Endothelial cell of umbilical vein (primary cell): ENCODE measurements around the gene MRGPRE. TPM values are rescaled to one million over a fixed set of nuclear protein-coding genes. Genes with fewer than 3 reads are reported as not detected.

Experiments
- BruUV-seq: library from RNA; stranded (reverse); fragments of 400-500 nt; replicated peaks from 2 replicates; lab custom pipeline; 2021; lab: Mats Ljungman, UMichigan
- CTCF ChIA-PET: fragments of 300-600, 350-600 bp; sonication (Branson Sonifier 250); formaldehyde crosslinking; loops from one replicate; lab custom pipeline; 2021; ENCODE audit warnings: antibody characterized with exemption, inconsistent platforms; lab: Charles Lee
- POLR2A ChIA-PET: fragments of 300-600, 350-600 bp; sonication (Branson Sonifier 250); formaldehyde crosslinking; loops from one replicate; lab custom pipeline; 2021; ENCODE audit warnings: antibody characterized with exemption, inconsistent platforms; lab: Charles Lee
- DNase-seq: peaks from one replicate; pipeline ENCODE4 v3.0.0-alpha.2; 2011; ENCODE audit warnings: low read depth, low spot score
- FAIRE-seq: peaks from 2 replicates; lab custom pipeline; 2011; peaks lifted over from hg19 to GRCh38; lab: Jason Lieb, UNC
- H2AFZ ChIP-seq: 2 replicates; pipeline ENCODE4 v1.6.0; 2012; ENCODE audit warnings: low read depth, low read length, control low read depth, inconsistent platforms
- H3K27ac ChIP-seq: 2 replicates; pipeline ENCODE4 v1.5.1; 2011; ENCODE audit warnings: low read depth, mild to moderate bottlenecking, control low read depth, low read length, moderate library complexity; ENCODE audit not compliant: insufficient read depth
- H3K27me3 ChIP-seq, 2 experiments: 2 replicates each; pipeline versions ENCODE4 v1.6.0 to v1.6.1; 2011; ENCODE audit warnings: low read length in 2 of 2, mixed read lengths in 1 of 2; ENCODE audit not compliant: control insufficient read depth in 2 of 2, insufficient read depth in 2 of 2
- H3K36me3 ChIP-seq, 2 experiments: 2 replicates in 1 of 2; 3 replicates in 1 of 2; pipeline ENCODE4 v1.5.1; 2011; ENCODE audit warnings: low read length in 2 of 2, mild to moderate bottlenecking in 1 of 2, moderate library complexity in 1 of 2; ENCODE audit not compliant: control insufficient read depth in 2 of 2, insufficient read depth in 2 of 2; ENCODE audit errors: extremely low read depth in 1 of 2
- H3K4me1 ChIP-seq: 3 replicates; pipeline ENCODE4 v1.5.1; 2011; ENCODE audit warnings: mild to moderate bottlenecking, low read length; ENCODE audit not compliant: control insufficient read depth, insufficient read depth; ENCODE audit errors: extremely low read depth
- H3K4me2 ChIP-seq: 2 replicates; pipeline ENCODE4 v1.6.1; 2011; ENCODE audit warnings: low read length, control low read depth, mixed read lengths; ENCODE audit not compliant: insufficient read depth
- H3K4me3 ChIP-seq, 3 experiments: fragments of 200-600 bp in 1 of 3; sonication (generic), shearing (Covaris generic) in 1 of 3; replicated peaks in 1 of 3; 2 replicates each; pipeline ENCODE4 v1.5.1; 2011 to 2016; ENCODE audit warnings: control low read depth in 3 of 3, low read length in 3 of 3, mild to moderate bottlenecking in 2 of 3, inconsistent platforms in 1 of 3, low read depth in 1 of 3, moderate library complexity in 1 of 3; ENCODE audit not compliant: insufficient read depth in 1 of 3
- H3K79me2 ChIP-seq: 2 replicates; pipeline ENCODE4 v1.6.0; 2012; ENCODE audit warnings: low read length, inconsistent platforms; ENCODE audit not compliant: control insufficient read depth, insufficient read depth
- H3K9ac ChIP-seq: replicated peaks from 2 replicates; pipeline ENCODE3; 2011; ENCODE audit warnings: low read length, control low read depth; ENCODE audit not compliant: insufficient read depth; ENCODE audit errors: extremely low read depth
- H3K9me1 ChIP-seq: replicated peaks from 3 replicates; pipeline ENCODE4 v1.6.0; 2011; ENCODE audit warnings: mild to moderate bottlenecking, low read length; ENCODE audit not compliant: control insufficient read depth, insufficient read depth; ENCODE audit errors: extremely low read depth
- H3K9me3 ChIP-seq: replicated peaks from 2 replicates; pipeline ENCODE4 v1.5.1; 2012; ENCODE audit warnings: low read length, inconsistent platforms; ENCODE audit not compliant: control insufficient read depth, insufficient read depth
- H4K20me1 ChIP-seq: replicated peaks from 2 replicates; pipeline ENCODE3; 2011; ENCODE audit warnings: mild to moderate bottlenecking, low read length; ENCODE audit not compliant: control insufficient read depth, insufficient read depth; ENCODE audit errors: extremely low read depth
- EZH2 ChIP-seq: IDR thresholded peaks from 2 replicates; pipeline ENCODE4 v1.6.1; 2012; ENCODE audit warnings: borderline replicate concordance, low read depth, mild to moderate bottlenecking, moderate library complexity, low read length, inconsistent platforms; ENCODE audit not compliant: severe bottlenecking
- FOS ChIP-seq: IDR thresholded peaks from 2 replicates; pipeline ENCODE4 v1.6.1; 2011; ENCODE audit warnings: mild to moderate bottlenecking, low read length, moderate library complexity, borderline replicate concordance; ENCODE audit not compliant: insufficient read depth
- GATA2 ChIP-seq: IDR thresholded peaks from 2 replicates; pipeline ENCODE4 v1.7.0; 2011; ENCODE audit warnings: low read depth, mild to moderate bottlenecking, moderate library complexity, mixed read lengths, low read length; ENCODE audit not compliant: insufficient read length, insufficient read depth
- JUN ChIP-seq: IDR thresholded peaks from 2 replicates; pipeline ENCODE4 v1.6.1; 2011; ENCODE audit warnings: borderline replicate concordance, low read depth; ENCODE audit not compliant: insufficient read length, insufficient read depth
- MAX ChIP-seq: IDR thresholded peaks from 2 replicates; pipeline ENCODE4 v1.6.1; 2011; ENCODE audit not compliant: insufficient read depth, insufficient read length
- MYC ChIP-seq: IDR thresholded peaks from one replicate; pipeline ENCODE4 v1.6.1; 2011; ENCODE audit warnings: mild to moderate bottlenecking, low read depth, low read length
- POLR2A ChIP-seq: IDR thresholded peaks from 2 replicates; pipeline ENCODE4 v1.6.1; 2012; ENCODE audit warnings: low read depth, mild to moderate bottlenecking, control low read depth, low read length
- dilution Hi-C: fragments of 300-500 bp; cut with MboI; formaldehyde crosslinking; loops from one replicate; pipeline ENCODE4 v1.15.0; 2019; ENCODE audit warnings: low sequenced_read_pairs; ENCODE audit not compliant: extremely low pct_ligation_motif_present
- intact Hi-C: fragments of 100-400 bp; cut with micrococcal nuclease; formaldehyde crosslinking; loops from one replicate; pipeline ENCODE4 v1.10.0; 2022
- polyA plus RNA-seq, 4 experiments: library from polyadenylated mRNA; depleted of rRNA in 3 of 4; stranded (reverse) in 3 of 4; unstranded in 1 of 4; fragments of >200 nt; gene quantifications; 2 replicates each; pipeline versions ENCODE4 v1.2.1 to v1.2.3, GENCODE V29; 2011 to 2012; ENCODE audit warnings: missing spikeins in 1 of 4
- total RNA-seq: library from RNA; stranded (reverse); gene quantifications from 2 replicates; pipeline ENCODE4 v1.2.3, GENCODE V29; 2021

Gene MRGPRE
- total and polyA plus RNA-seq, 2 donors (not counting 3 experiments of a cell fraction or from before 2014, with no cell fraction given), result not detected

- no TSS peak for BruUV-seq
- no peaks in the 10 kb centered on the region for H3K4me1 ChIP-seq
- dilution Hi-C loops (no loop called here), intact Hi-C loops (no loop called here)
- H3K9ac ChIP-seq, result no peak overlapping the region
- no peak overlapping the region for H3K27ac ChIP-seq
- TF ChIP-seq MYC (no peak), GATA2 (no peak), FOS (no peak), JUN (no peak), EZH2 (peak; percentile 22), POLR2A (no peak)
- no peaks in the 10 kb centered on the region for H4K20me1 ChIP-seq
- FAIRE-seq (no peak), DNase-seq (no peak)
- POLR2A ChIA-PET, result no interaction called here
- no peaks in the 10 kb centered on the region for H3K36me3 ChIP-seq
- CTCF ChIA-PET, result no interaction called here
- H3K9me1 ChIP-seq, result no peaks in the 10 kb centered on the region
- peaks cover 8 to 17% of the 10 kb centered on the region in 2 experiments for H3K27me3 ChIP-seq
- no peak overlapping the region for H2AFZ ChIP-seq
- no peaks in the 10 kb centered on the region for H3K9me3 ChIP-seq
- H3K79me2 ChIP-seq, result no peaks in the 10 kb centered on the region
- no peak overlapping the region for H3K4me3 ChIP-seq
- no peak overlapping the region for H3K4me2 ChIP-seq
These were observed 28.8 kb downstream of the MRGPRE start for GRCh38 chr11:3203221-3204043.

GRCh38 chr11:3202759-3203158, 29.5 kb downstream of the MRGPRE start:
- no peak overlapping the region for H3K4me3 ChIP-seq
- intact Hi-C loops (no loop called here), dilution Hi-C loops (no loop called here)
- no peak for DNase-seq
- no peak for FAIRE-seq
- H3K4me2 ChIP-seq, result no peak overlapping the region
- peaks cover 8 to 16% of the 10 kb centered on the region in 2 experiments for H3K27me3 ChIP-seq
- no peaks in the 10 kb centered on the region for H3K9me3 ChIP-seq
- ChIA-PET POLR2A (no interaction called here), CTCF (no interaction called here)
- no peaks in the 10 kb centered on the region for H3K36me3 ChIP-seq
- H3K27ac ChIP-seq, result no peak overlapping the region
- no peaks in the 10 kb centered on the region for H3K4me1 ChIP-seq
- no peaks in the 10 kb centered on the region for H4K20me1 ChIP-seq
- no peak overlapping the region for H3K9ac ChIP-seq
- no peaks in the 10 kb centered on the region for H3K9me1 ChIP-seq
- no TSS peak for BruUV-seq
- no peaks in the 10 kb centered on the region for H3K79me2 ChIP-seq
- no peak for TF ChIP-seq MAX
- TF ChIP-seq EZH2, result peak; percentile 40
- H2AFZ ChIP-seq, result no peak overlapping the region
